Karpas-422 (cell line): Measurements from ENCODE around the gene NGEF. TPM values are rescaled to one million over a fixed set of nuclear protein-coding genes. Genes with fewer than 3 reads are reported as not detected.

Source experiments
- DNase-seq: peaks from one replicate; pipeline ENCODE4 v3.0.0-alpha.2; 2015
- H2AFZ ChIP-seq: fragments of 200-600 bp; sonication (generic); 2 replicates; pipeline ENCODE4 v1.6.1; 2014; ENCODE audit warnings: antibody characterized with exemption, low read length, mixed read lengths
- H3K27ac ChIP-seq: fragments of 200-600 bp; sonication (generic); 2 replicates; pipeline ENCODE4 v1.5.1; 2014; ENCODE audit warnings: mild to moderate bottlenecking, low read length, moderate library complexity
- H3K27me3 ChIP-seq: fragments of 200-600 bp; sonication (generic); 2 replicates; pipeline ENCODE4 v1.6.1; 2014; ENCODE audit warnings: low read length, mixed read lengths
- H3K36me3 ChIP-seq: fragments of 200-600 bp; sonication (generic); 2 replicates; pipeline ENCODE4 v1.6.1; 2014; ENCODE audit warnings: low read length, mixed read lengths; ENCODE audit not compliant: insufficient read depth
- H3K4me1 ChIP-seq: fragments of 200-600 bp; sonication (generic); 2 replicates; pipeline ENCODE4 v1.6.1; 2014; ENCODE audit warnings: mild to moderate bottlenecking, low read length, mixed read lengths
- H3K4me2 ChIP-seq: fragments of 200-600 bp; sonication (generic); 2 replicates; pipeline ENCODE4 v1.6.1; 2014; ENCODE audit warnings: low read length, low read depth, mild to moderate bottlenecking; ENCODE audit not compliant: poor library complexity, severe bottlenecking
- H3K4me3 ChIP-seq: fragments of 200-600 bp; sonication (generic); 2 replicates; pipeline ENCODE4 v1.5.1; 2014; ENCODE audit warnings: mild to moderate bottlenecking, antibody characterized with exemption, low read length, mixed read lengths
- H3K79me2 ChIP-seq: fragments of 200-600 bp; sonication (generic); 2 replicates; pipeline ENCODE4 v1.6.1; 2014; ENCODE audit warnings: mild to moderate bottlenecking, low read length, mixed read lengths
- H3K9ac ChIP-seq: fragments of 200-600 bp; sonication (generic); 2 replicates; pipeline ENCODE4 v1.6.0; 2014; ENCODE audit warnings: low read length
- H3K9me2 ChIP-seq: fragments of 200-600 bp; sonication (generic), shearing (Covaris generic); replicated peaks from 2 replicates; pipeline ENCODE4 v1.6.0; 2014; ENCODE audit warnings: mild to moderate bottlenecking, low read length, moderate library complexity; ENCODE audit not compliant: insufficient read depth
- H3K9me3 ChIP-seq: fragments of 300-700, 200-600 bp; sonication (generic); 2 replicates; pipeline ENCODE4 v1.6.1; 2014; ENCODE audit warnings: low read length, mixed read lengths
- H4K20me1 ChIP-seq: fragments of 200-600 bp; sonication (generic); 2 replicates; pipeline ENCODE4 v1.6.1; 2014; ENCODE audit warnings: mild to moderate bottlenecking, antibody characterized with exemption, low read length, low read depth; ENCODE audit not compliant: insufficient read depth
- total RNA-seq: library from RNA; depleted of rRNA; stranded (reverse); fragments of >200 nt; shearing (Covaris generic); gene quantifications from 2 replicates; pipeline ENCODE4 v1.2.3, GENCODE V29; 2014; ENCODE audit warnings: low replicate concordance

The NGEF gene
- total RNA-seq, 1 experiment from 2014 or later = not detected

- Histone ChIP-seq H3K27me3 (no peaks in the 10 kb centered on the region), H3K9me2 (no peaks in the 10 kb centered on the region), H4K20me1 (no peaks in the 10 kb centered on the region), H3K4me3 (no peak overlapping the region), H3K9ac (no peak overlapping the region), H2AFZ (no peak overlapping the region), H3K4me1 (peaks cover 11% of the 10 kb centered on the region; the same call in 1 of the 2 replicates), H3K36me3 (no peaks in the 10 kb centered on the region), H3K4me2 (no peak overlapping the region), H3K79me2 (no peaks in the 10 kb centered on the region), H3K27ac (no peak overlapping the region), H3K9me3 (no peaks in the 10 kb centered on the region)
- DNase-seq = no peak
Measured at GRCh38 chr2:232977438-232977971, 35.6 kb downstream of the NGEF start.

- Histone ChIP-seq H3K9me2 (no peaks in the 10 kb centered on the region), H4K20me1 (no peaks in the 10 kb centered on the region), H3K27ac (no peak overlapping the region), H3K4me2 (no peak overlapping the region), H2AFZ (no peak overlapping the region), H3K27me3 (no peaks in the 10 kb centered on the region), H3K36me3 (no peaks in the 10 kb centered on the region), H3K9me3 (no peaks in the 10 kb centered on the region), H3K79me2 (no peaks in the 10 kb centered on the region), H3K4me1 (peaks cover 11% of the 10 kb centered on the region; the same call in 1 of the 2 replicates), H3K4me3 (no peak overlapping the region), H3K9ac (no peak overlapping the region)
- DNase-seq = no peak
Measured at GRCh38 chr2:232976666-232977437, 36.2 kb downstream of the NGEF start.

GRCh38 chr2:232976176-232976575 lies 36.9 kb downstream of the NGEF start:
- Histone ChIP-seq H3K36me3 (no peaks in the 10 kb centered on the region), H4K20me1 (no peaks in the 10 kb centered on the region), H3K9ac (no peak overlapping the region), H3K4me2 (no peak overlapping the region), H3K4me3 (no peak overlapping the region), H3K27ac (no peak overlapping the region), H3K9me3 (no peaks in the 10 kb centered on the region), H3K9me2 (no peaks in the 10 kb centered on the region), H3K4me1 (peaks cover 11% of the 10 kb centered on the region; the same call in 1 of the 2 replicates), H3K27me3 (no peaks in the 10 kb centered on the region), H3K79me2 (no peaks in the 10 kb centered on the region), H2AFZ (no peak overlapping the region)
- no peak for DNase-seq

- Histone ChIP-seq H3K4me2 (no peak overlapping the region), H3K36me3 (no peaks in the 10 kb centered on the region), H3K4me1 (peaks cover 9% of the 10 kb centered on the region; the same call in 1 of the 2 replicates), H3K9me3 (no peaks in the 10 kb centered on the region), H3K9me2 (no peaks in the 10 kb centered on the region), H3K27me3 (no peaks in the 10 kb centered on the region), H3K27ac (no peak overlapping the region), H3K4me3 (no peak overlapping the region), H3K79me2 (no peaks in the 10 kb centered on the region), H4K20me1 (no peaks in the 10 kb centered on the region), H2AFZ (no peak overlapping the region), H3K9ac (no peak overlapping the region)
- DNase-seq = no peak
Measured at GRCh38 chr2:232974396-232974795, 38.7 kb downstream of the NGEF start.

GRCh38 chr2:232973796-232974195 lies 39.3 kb downstream of the NGEF start:
- no peak for DNase-seq
- Histone ChIP-seq H3K9me2 (no peaks in the 10 kb centered on the region), H3K4me3 (no peak overlapping the region), H3K79me2 (no peaks in the 10 kb centered on the region), H3K4me2 (no peak overlapping the region), H2AFZ (no peak overlapping the region), H3K9me3 (no peaks in the 10 kb centered on the region), H3K36me3 (no peaks in the 10 kb centered on the region), H3K9ac (no peak overlapping the region), H3K27me3 (no peaks in the 10 kb centered on the region), H3K4me1 (peaks cover 6% of the 10 kb centered on the region; the same call in 1 of the 2 replicates), H4K20me1 (no peaks in the 10 kb centered on the region), H3K27ac (no peak overlapping the region)

- Histone ChIP-seq H3K36me3 (no peaks in the 10 kb centered on the region), H3K9me3 (no peaks in the 10 kb centered on the region), H3K9ac (no peak overlapping the region), H3K4me1 (no peaks in the 10 kb centered on the region; the same call in 1 of the 2 replicates), H3K9me2 (no peaks in the 10 kb centered on the region), H3K4me2 (no peak overlapping the region), H3K79me2 (no peaks in the 10 kb centered on the region), H2AFZ (no peak overlapping the region), H3K27ac (no peak overlapping the region), H3K4me3 (no peak overlapping the region), H3K27me3 (no peaks in the 10 kb centered on the region), H4K20me1 (no peaks in the 10 kb centered on the region)
- no peak for DNase-seq
Measured at GRCh38 chr2:232973011-232973735, 39.9 kb downstream of the NGEF start.

- no peak for DNase-seq
- no peak overlapping the region for H3K4me3 ChIP-seq
Measured at GRCh38 chr2:232971744-232972143, 41.3 kb downstream of the NGEF start.

GRCh38 chr2:232970051-232970450 lies 43.0 kb downstream of the NGEF start:
- no peak for DNase-seq
- no peaks in the 10 kb centered on the region for H3K9me2 ChIP-seq
- no peaks in the 10 kb centered on the region for H4K20me1 ChIP-seq
- no peak overlapping the region for H3K4me3 ChIP-seq
- H3K27me3 ChIP-seq = no peaks in the 10 kb centered on the region
- no peaks in the 10 kb centered on the region for H3K36me3 ChIP-seq
- no peak overlapping the region for H3K9ac ChIP-seq
- H2AFZ ChIP-seq = no peak overlapping the region
- H3K4me1 ChIP-seq = peaks cover 4% of the 10 kb centered on the region
- no peak overlapping the region for H3K4me2 ChIP-seq
- no peaks in the 10 kb centered on the region for H3K9me3 ChIP-seq
- no peak overlapping the region for H3K27ac ChIP-seq
- no peaks in the 10 kb centered on the region for H3K79me2 ChIP-seq

More at GRCh38 chr2:232971744-232972143, 41.3 kb downstream of the NGEF start:
- Histone ChIP-seq H3K79me2 (no peaks in the 10 kb centered on the region), H3K27ac (no peak overlapping the region), H3K4me2 (no peak overlapping the region), H3K9me2 (no peaks in the 10 kb centered on the region), H3K36me3 (no peaks in the 10 kb centered on the region), H3K9ac (no peak overlapping the region), H3K9me3 (no peaks in the 10 kb centered on the region), H2AFZ (no peak overlapping the region), H3K4me1 (peaks cover 4% of the 10 kb centered on the region), H3K27me3 (no peaks in the 10 kb centered on the region), H4K20me1 (no peaks in the 10 kb centered on the region)
